Suprapubic skin (tissue), 4 donors: ENCODE results near the gene MTSS2. TPM values are rescaled to one million over a fixed set of nuclear protein-coding genes. Genes with fewer than 3 reads are reported as not detected.
"Not testable (repeated sequence)": the region's sequence is repeated elsewhere in the genome, so short reads cannot be mapped to it uniquely, and the experiment has no call there.

Experiments used
- DNase-seq, 2 donors: peaks; one replicate each; pipeline ENCODE4 v3.0.0-alpha.2; 2019; ENCODE audit warnings: low spot score in 2 of 2
- H3K27ac ChIP-seq: fragments of 200-600 bp; sonication (generic); one replicate; pipeline ENCODE4 v1.5.1; 2019
- H3K27me3 ChIP-seq: fragments of 200-600 bp; sonication (generic); one replicate; pipeline ENCODE4 v1.5.1; 2019
- H3K36me3 ChIP-seq: fragments of 200-600 bp; sonication (generic); one replicate; pipeline ENCODE4 v1.5.1; 2019
- H3K4me1 ChIP-seq: fragments of 200-600 bp; sonication (generic); one replicate; pipeline ENCODE4 v1.5.1; 2019
- H3K4me3 ChIP-seq: fragments of 200-600 bp; sonication (generic); one replicate; pipeline ENCODE4 v1.5.1; 2019; ENCODE audit warnings: mild to moderate bottlenecking
- H3K9me3 ChIP-seq: fragments of 200-600 bp; sonication (generic); one replicate; pipeline ENCODE4 v1.5.1; 2019
- CTCF ChIP-seq, 2 donors: fragments of 200-600 bp in 1 of 2; fragments of 450-650 bp in 1 of 2; sonication (generic) in 1 of 2; IDR thresholded peaks; one replicate each; pipeline ENCODE4 v1.5.1; 2016 to 2019; ENCODE audit warnings: antibody characterized with exemption in 2 of 2, mild to moderate bottlenecking in 1 of 2, moderate library complexity in 1 of 2
- EP300 ChIP-seq: sonication (generic); formaldehyde crosslinking; IDR thresholded peaks from one replicate; pipeline ENCODE4 v1.6.1; 2017; ENCODE audit warnings: antibody characterized with exemption
- POLR2A ChIP-seq, 2 donors: fragments of 450-650 bp; IDR thresholded peaks; one replicate each; pipeline ENCODE4 v1.6.1; 2017; ENCODE audit warnings: antibody characterized with exemption in 2 of 2, mild to moderate bottlenecking in 2 of 2, moderate library complexity in 2 of 2
- POLR2AphosphoS5 ChIP-seq, 3 donors: sonication (generic); formaldehyde crosslinking; IDR thresholded peaks; one replicate each; pipeline ENCODE4 v1.6.1; 2017; ENCODE audit warnings: antibody characterized with exemption in 3 of 3
- WGBS: methylation state at CpG from one replicate; pipeline ENCODE4 v1.1.5; 2018; 5-methylcytosine and 5-hydroxymethylcytosine counted together
- total RNA-seq, 4 donors: library from RNA; depleted of rRNA; stranded (reverse); fragments of >200 nt; gene quantifications; one replicate each; pipeline ENCODE4 v1.1.0, GENCODE V29; 2016

Gene MTSS2
- total RNA-seq, 4 donors from 2014 or later, result 30.1 to 58.7 (median 42.6) TPM

DNA sequence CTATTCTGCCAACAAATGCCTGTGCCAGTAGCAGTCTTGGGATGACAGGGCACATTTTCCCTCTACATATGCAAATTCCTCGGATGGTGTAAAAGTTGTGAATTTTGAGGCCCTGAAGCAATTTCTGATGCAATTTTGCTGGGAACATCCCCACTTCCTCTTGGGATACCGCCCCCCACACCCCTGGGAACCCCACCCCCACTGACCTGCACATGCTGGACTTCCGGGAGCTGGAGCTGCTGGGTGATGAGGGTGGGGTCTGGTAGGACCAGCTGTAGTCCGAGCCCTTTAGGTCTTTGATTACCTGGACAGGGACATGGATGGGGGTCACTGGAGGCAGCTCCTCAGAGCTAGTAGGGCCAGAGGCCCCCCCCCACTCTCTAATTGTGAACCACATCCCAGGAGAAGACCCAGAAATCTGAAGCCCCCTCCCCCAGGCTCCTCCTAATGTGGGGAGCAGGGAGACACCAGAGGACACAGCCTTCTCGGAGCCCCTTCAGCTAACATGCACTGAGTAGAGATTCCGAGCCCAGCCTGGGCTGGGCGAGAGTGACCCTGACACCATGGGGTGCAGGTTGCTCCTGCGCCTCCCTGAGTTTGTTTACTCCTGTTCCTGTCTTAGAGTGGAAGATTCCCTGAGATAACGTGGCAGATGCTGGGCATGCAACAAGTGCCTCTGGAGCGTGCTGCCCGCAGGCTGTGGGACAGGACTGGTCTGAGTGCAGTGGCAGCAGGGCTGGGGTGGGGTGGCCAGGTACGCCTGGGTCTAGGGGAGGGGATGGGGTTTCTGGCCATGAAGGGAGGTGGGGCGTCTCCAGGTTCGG, 9.0 kb downstream of the MTSS2 start:
- WGBS, result 83% methylated on average over 7 of the region's 14 CpGs

DNA sequence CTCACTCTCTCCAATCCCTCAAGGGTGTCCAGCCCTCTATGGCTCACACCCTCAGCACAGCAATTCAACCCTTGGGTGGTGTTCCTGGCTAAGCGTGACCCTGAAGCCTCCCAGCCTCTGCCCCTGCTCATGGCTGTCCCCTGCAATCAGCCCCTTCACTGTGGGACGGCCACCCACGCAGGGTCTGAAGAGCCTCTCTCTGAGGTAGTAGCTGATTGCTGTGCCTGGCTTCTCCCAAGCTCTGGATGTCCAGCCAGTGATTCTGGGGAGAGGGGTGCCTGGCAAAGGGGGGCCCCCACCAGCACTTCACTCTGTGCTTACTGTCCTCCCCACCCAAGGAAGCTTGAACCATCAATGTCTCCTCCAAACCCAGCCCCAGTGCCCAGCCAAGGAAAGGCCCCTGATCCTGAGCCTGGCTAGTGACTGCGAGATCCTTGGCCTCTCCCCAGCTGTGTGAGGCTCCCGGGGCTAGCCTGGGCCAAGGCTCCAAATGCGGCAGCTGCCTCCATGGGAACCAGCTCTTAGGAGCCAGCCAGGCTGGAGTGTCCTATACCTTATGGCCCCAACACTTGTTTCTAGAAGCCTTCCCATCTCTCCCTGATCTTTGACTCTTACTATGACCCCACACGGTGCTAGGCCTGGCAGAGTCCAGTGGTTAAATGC, 9.9 kb downstream of the MTSS2 start:
- no peak overlapping the region for H3K27ac ChIP-seq

More for the DNA sequence above, 9.0 kb downstream of the MTSS2 start:
- H3K4me1 ChIP-seq, result peaks cover 20% of the 10 kb centered on the region
- peaks cover 85% of the 10 kb centered on the region for H3K36me3 ChIP-seq
- DNase-seq, result no peak
- TF ChIP-seq EP300 (no peak), CTCF (IDR thresholded peaks at IDR 0.05) (no peak)
- no peaks in the 10 kb centered on the region for H3K9me3 ChIP-seq
- no peak overlapping the region for H3K27ac ChIP-seq
- H3K27me3 ChIP-seq, result no peaks in the 10 kb centered on the region
- no peak overlapping the region for H3K4me3 ChIP-seq

DNA sequence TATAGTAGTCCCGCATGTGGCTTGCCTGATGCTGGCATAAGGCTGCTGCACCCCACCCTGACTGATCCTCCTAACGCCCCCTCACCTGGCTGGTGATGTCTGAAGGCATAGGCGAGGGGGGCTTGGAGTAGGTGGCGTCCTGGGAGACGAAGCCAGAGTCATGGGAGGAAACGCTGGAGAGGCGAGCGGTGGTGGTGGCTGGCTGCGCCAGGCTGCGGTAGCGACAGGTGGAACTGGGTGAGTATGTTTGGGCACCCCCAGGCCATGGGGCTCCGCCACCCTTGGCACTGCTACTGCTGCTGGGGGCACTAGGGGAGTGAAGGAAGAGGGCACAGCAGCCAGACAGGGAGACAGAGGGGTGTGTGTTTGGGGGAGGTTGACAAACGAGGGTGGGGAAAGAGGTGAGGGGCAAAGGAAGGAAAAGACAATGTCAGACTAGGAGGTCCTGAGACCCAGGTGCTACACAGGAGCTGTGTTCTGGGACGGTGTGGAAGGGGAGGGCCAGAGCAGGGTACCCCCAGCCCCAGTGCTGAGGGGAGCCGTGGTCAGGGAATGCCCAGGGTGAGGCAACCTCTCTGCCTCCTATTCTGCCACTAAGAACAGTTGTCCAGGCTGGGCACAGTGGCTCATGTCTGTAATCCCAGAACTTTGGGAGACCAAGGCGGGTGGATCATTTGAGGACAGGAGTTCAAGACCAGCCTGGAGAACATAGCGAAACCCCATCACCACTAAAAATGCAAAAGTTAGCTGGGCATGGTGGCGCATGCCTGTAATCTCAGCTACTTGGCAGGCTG, 11.4 kb downstream of the MTSS2 start:
- DNase-seq, result peak in 1 of 2 donors; percentile 57
- TF ChIP-seq CTCF (IDR thresholded peaks at IDR 0.05) (no peak), EP300 (no peak), POLR2A (IDR thresholded peaks at IDR 0.05) (no peak), POLR2AphosphoS5 (IDR thresholded peaks at IDR 0.05) (no peak)
- 71% methylated on average over 18 of the region's 18 CpGs for WGBS
- no peak overlapping the region for H3K4me3 ChIP-seq
- H3K27ac ChIP-seq, result no peak overlapping the region
- H3K27me3 ChIP-seq, result no peaks in the 10 kb centered on the region
- H3K4me1 ChIP-seq, result no peaks in the 10 kb centered on the region
- H3K36me3 ChIP-seq, result peaks cover 99% of the 10 kb centered on the region
- no peaks in the 10 kb centered on the region for H3K9me3 ChIP-seq

More for the DNA sequence above, 9.9 kb downstream of the MTSS2 start:
- Histone ChIP-seq H3K4me3 (no peak overlapping the region), H3K27me3 (no peaks in the 10 kb centered on the region), H3K36me3 (peaks cover 94% of the 10 kb centered on the region), H3K9me3 (no peaks in the 10 kb centered on the region), H3K4me1 (peaks cover 11% of the 10 kb centered on the region)
- WGBS, result 84% methylated on average over 2 of the region's 7 CpGs
- TF ChIP-seq POLR2A (IDR thresholded peaks at IDR 0.05) (no peak), EP300 (no peak), POLR2AphosphoS5 (IDR thresholded peaks at IDR 0.05) (no peak), CTCF (IDR thresholded peaks at IDR 0.05) (no peak)
- no peak for DNase-seq

DNA sequence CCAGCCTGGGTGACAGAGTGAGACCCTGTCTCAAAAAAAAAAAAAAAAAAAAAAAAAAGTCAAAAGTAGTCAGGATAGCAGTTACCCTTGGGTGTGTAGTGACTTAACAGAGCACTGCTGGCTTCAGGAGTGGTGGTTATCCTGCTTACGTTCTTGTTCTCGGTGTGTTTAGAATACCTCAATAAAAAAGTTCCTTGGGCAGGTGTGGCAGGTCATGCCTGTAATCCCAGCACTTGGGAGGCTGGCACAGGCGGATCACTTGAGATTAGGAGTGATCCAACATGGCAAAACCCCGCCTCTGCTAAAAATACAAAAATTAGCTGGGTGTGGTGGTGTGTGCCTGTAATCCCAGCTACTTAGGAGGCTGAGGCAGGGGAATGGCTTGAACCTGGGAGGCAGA, 14.9 kb downstream of the MTSS2 start:
- peaks cover 99% of the 10 kb centered on the region for H3K36me3 ChIP-seq
- H3K4me1 ChIP-seq, H3K4me3 ChIP-seq, H3K27ac ChIP-seq, H3K9me3 ChIP-seq, DNase-seq, H3K27me3 ChIP-seq: not testable (repeated sequence)
- 83% methylated on average over 4 of the region's 4 CpGs for WGBS

- H3K4me1 ChIP-seq, result no peaks in the 10 kb centered on the region
- H3K4me3 ChIP-seq, result no peak overlapping the region
- H3K27ac ChIP-seq, result no peak overlapping the region
- no peaks in the 10 kb centered on the region for H3K27me3 ChIP-seq
- peaks cover 99% of the 10 kb centered on the region for H3K36me3 ChIP-seq
- TF ChIP-seq EP300, result no peak
- TF ChIP-seq CTCF (IDR thresholded peaks at IDR 0.05), result no peak
- TF ChIP-seq POLR2A (IDR thresholded peaks at IDR 0.05), result no peak
- TF ChIP-seq POLR2AphosphoS5 (IDR thresholded peaks at IDR 0.05), result no peak
- WGBS, result 96% methylated on average over 2 of the region's 2 CpGs
- no peaks in the 10 kb centered on the region for H3K9me3 ChIP-seq
- DNase-seq, result no peak
These were observed 15.7 kb downstream of the MTSS2 start for GRCh38 chr16:70670175-70670574.
